Stomach (tissue), 4 donors: ENCODE data around the gene TIGD1.

ENCODE experiments used
- EP300 ChIP-seq: sonication (generic); formaldehyde crosslinking; IDR thresholded peaks from one replicate; pipeline ENCODE4 v1.6.1; 2017; ENCODE audit warnings: antibody characterized with exemption
- POLR2A ChIP-seq, 4 donors: fragments of 450-650 bp; IDR thresholded peaks; one replicate each; pipeline ENCODE4 v1.6.1; 2016; ENCODE audit warnings: antibody characterized with exemption in 4 of 4, control low read depth in 2 of 4, mild to moderate bottlenecking in 1 of 4, moderate library complexity in 1 of 4
- POLR2AphosphoS5 ChIP-seq, 3 donors: sonication (generic); formaldehyde crosslinking; IDR thresholded peaks; one replicate each; pipeline ENCODE4 v1.6.1; 2016; ENCODE audit warnings: antibody characterized with exemption in 3 of 3
- TF ChIP-seq, protein P1 (sequence below), 7 experiments: fragments of 450-650 bp in 4 of 7; fragments of 200-600 bp in 3 of 7; sonication (generic) in 3 of 7; IDR thresholded peaks; one replicate each; pipeline ENCODE4 v1.5.1; 2016 to 2019; ENCODE audit warnings: antibody characterized with exemption in 7 of 7, control low read depth in 2 of 7, mild to moderate bottlenecking in 1 of 7

DNA sequence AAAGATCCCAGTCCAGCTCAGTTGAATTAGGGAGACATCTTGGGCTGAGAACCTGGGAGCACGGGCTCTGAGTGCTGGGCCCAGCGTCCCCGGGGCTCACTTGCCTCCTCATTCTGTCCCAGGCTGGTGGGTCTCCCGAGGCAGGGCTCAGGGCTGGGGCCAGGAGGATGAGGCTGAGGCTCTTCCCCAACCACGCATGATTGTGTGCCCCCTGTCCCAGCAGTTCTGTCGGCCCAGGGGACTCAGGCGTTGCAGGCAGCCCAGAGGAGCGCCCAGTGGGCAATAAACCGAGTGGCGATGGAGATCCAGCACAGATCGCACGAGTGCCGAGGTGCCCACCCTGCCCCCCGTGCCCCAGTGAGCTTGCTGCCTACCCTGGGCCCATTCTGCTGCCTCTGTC, 29.3 kb downstream of the TIGD1 start:
- TF ChIP-seq, protein P1, sequence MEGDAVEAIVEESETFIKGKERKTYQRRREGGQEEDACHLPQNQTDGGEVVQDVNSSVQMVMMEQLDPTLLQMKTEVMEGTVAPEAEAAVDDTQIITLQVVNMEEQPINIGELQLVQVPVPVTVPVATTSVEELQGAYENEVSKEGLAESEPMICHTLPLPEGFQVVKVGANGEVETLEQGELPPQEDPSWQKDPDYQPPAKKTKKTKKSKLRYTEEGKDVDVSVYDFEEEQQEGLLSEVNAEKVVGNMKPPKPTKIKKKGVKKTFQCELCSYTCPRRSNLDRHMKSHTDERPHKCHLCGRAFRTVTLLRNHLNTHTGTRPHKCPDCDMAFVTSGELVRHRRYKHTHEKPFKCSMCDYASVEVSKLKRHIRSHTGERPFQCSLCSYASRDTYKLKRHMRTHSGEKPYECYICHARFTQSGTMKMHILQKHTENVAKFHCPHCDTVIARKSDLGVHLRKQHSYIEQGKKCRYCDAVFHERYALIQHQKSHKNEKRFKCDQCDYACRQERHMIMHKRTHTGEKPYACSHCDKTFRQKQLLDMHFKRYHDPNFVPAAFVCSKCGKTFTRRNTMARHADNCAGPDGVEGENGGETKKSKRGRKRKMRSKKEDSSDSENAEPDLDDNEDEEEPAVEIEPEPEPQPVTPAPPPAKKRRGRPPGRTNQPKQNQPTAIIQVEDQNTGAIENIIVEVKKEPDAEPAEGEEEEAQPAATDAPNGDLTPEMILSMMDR (IDR thresholded peaks at IDR 0.05) = no peak
- TF ChIP-seq POLR2A (IDR thresholded peaks at IDR 0.05) (no peak), POLR2AphosphoS5 (IDR thresholded peaks at IDR 0.05) (no peak), EP300 (no peak)
